ENCODE results near the gene SETD9.

The SETD9 gene, protein sequence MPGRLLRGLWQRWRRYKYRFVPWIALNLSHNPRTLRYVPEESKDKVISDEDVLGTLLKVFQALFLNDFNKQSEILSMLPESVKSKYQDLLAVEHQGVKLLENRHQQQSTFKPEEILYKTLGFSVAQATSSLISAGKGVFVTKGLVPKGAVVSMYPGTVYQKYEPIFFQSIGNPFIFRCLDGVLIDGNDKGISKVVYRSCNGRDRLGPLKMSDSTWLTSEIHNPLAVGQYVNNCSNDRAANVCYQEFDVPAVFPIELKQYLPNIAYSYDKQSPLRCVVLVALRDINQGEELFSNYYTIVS
- total RNA-seq = 2.2 to 7.1 (median 4.7) reads per million in 3 experiments

GRCh38 chr5:56909294-56910209, at the start of gene SETD9:
SETD9 (plus strand) TSS chr5:56909596; CDS start chr5:56909646, 50 bp downstream.
- DNase-seq = peak; percentile 75

DNA sequence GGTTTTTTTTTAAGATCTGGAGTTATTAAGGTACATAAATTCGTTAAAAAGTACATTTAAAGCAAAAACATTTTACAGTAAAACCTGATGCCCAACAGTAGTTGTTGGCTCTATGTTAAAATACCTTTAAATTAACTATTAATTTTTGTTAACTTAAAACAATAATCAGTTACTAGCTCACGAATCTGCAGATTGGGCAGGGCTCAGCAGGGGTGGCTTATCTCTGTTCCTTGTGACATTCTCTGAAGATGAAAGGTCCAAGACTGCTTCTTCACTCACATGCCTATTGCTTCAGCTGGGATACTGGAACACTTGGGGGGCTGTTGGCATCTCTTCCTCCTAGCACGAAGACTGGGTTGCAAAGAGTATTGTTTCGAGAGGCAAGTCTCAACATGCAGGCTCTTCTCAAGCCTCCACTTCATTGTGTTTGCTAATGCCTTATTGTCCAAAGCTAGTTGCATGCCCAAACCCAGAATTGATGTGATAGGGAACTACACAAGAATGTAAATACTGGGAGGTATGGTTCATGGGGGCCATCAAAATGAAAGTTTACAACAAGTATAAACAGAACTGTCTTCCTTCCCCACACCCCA, 47.4 kb upstream of the SETD9 start:
- no peak for DNase-seq

- peak; percentile 14 for DNase-seq
Measured at GRCh38 chr5:56862909-56863308, 46.5 kb upstream of the SETD9 start.

DNA sequence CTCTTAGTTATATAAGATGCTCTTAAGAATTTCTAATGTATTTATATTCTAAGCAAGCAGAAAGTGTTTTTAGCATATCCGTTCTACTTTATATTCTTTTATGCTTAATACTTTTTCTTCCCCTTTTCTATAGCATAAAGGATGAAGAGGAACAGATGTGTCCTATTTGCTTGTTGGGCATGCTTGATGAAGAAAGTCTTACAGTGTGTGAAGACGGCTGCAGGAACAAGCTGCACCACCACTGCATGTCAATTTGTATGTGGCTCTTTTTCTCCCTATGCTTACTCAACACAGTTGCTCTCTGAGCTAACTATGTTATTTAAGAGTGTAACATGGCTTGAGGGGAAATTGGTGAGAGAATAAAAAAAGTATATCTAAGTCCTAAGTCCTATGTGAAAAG, 37.6 kb upstream of the SETD9 start:
- no peak for DNase-seq

DNA sequence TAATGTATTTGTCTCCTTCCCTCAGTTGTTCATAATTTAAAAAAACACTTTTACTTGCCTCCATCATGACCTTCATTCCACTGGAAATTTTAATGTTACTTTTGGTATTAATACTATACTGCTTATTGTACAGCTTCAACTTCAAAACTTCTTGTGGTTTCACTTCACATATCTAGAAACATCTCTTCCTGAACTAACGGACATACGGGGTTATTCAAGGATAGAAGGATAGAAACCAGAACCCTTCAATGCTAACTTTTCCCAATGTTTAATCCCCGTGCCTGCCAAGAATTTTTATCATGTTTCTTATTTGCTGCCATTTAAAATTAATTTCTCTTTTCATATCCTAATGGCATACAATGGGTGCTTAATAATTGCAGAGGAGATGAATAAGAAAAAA, 36.3 kb upstream of the SETD9 start:
- no peak for DNase-seq

- no peak for DNase-seq
Measured at GRCh38 chr5:56876327-56876726, 33.1 kb upstream of the SETD9 start.

- no peak for DNase-seq
Measured at GRCh38 chr5:56881571-56881970, 27.8 kb upstream of the SETD9 start.

GRCh38 chr5:56893251-56893951, 16.0 kb upstream of the SETD9 start:
- no peak for DNase-seq

DNA sequence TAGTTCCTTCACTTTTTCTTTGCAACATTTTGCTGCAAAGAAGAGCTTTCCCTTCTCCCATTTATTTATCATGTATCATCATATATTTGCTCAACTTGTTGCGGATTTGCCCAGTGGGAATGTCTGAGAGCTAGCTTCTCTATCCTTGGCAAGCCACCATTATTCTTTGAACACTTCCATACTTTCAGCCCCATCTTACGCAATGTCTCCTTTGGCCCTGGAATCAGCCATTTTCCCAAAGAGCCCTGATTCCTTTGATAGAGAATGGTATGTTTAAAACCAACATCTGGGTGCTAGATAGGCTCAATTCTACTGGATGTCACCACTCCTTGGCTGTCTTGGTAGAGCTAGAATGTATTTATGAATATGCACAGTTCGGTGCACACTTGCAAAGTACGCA, 12.6 kb upstream of the SETD9 start:
- no peak for DNase-seq

GRCh38 chr5:56898213-56898612, 11.2 kb upstream of the SETD9 start:
- DNase-seq = no peak

GRCh38 chr5:56900395-56900794, 9.0 kb upstream of the SETD9 start:
- no peak for DNase-seq

GRCh38 chr5:56900858-56901578, 8.4 kb upstream of the SETD9 start:
- peak; percentile 45 for DNase-seq

GRCh38 chr5:56908942-56909293, 478 bp upstream of the SETD9 start:
- DNase-seq = no peak

- no peak for DNase-seq
Measured at GRCh38 chr5:56910210-56910965, 992 bp downstream of the SETD9 start.

DNA sequence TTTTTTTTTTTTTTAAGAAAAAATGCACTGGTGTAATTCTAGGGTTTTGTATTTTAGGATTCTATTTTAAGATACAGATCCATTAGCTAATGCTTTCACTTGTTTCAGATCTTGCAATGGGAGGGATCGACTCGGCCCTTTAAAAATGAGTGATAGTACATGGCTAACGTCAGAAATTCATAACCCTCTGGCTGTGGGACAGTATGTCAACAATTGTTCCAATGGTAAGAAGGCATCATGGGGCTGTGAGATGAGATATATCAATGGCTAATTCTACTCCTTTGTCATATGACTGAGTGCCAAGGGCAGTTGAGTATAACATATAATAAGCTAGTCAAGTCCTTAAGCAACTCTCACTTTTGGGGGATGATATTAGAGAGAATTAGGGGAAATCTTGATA, 4.4 kb downstream of the SETD9 start:
- DNase-seq = no peak

GRCh38 chr5:56914678-56915077, 5.3 kb downstream of the SETD9 start:
- DNase-seq = no peak

DNA sequence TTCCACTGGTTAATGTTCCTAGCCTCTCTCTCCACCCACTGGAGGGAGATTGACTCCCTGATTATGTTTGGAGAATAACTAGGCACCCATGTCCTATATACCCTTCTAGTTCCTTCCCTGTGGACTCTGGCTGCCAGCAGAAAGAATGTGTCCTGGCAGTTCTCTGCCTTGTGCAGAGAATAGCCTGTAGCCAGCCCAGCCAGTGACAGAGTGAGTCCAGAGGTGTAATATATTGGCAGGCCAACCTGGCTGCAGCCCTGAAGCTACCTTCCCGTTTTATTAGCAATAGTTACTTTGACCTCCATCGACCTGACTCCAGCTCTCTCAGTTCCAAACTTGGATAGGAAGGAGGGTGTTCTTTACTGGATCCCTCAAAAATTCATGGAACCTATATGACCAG, 8.1 kb downstream of the SETD9 start:
- DNase-seq = no peak

DNA sequence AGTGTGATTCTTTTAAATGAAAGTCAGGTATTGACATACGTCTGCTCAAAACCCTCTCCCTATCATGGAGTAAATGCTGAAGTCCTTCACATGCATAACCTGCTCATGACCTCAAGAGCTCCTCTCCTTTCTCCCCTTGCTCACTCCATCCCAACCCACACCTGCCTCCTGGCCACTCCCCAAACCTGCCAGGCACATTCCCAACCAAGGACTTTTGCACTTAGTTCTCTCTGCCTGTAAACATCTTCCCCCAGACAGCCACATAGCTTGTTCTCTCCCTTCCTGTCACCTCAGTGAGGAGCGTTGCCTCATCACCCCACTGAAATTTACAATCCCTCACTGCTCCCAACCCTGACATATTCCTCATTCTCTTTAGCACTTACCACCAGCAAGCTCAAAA, 8.7 kb downstream of the SETD9 start:
- DNase-seq = no peak

DNA sequence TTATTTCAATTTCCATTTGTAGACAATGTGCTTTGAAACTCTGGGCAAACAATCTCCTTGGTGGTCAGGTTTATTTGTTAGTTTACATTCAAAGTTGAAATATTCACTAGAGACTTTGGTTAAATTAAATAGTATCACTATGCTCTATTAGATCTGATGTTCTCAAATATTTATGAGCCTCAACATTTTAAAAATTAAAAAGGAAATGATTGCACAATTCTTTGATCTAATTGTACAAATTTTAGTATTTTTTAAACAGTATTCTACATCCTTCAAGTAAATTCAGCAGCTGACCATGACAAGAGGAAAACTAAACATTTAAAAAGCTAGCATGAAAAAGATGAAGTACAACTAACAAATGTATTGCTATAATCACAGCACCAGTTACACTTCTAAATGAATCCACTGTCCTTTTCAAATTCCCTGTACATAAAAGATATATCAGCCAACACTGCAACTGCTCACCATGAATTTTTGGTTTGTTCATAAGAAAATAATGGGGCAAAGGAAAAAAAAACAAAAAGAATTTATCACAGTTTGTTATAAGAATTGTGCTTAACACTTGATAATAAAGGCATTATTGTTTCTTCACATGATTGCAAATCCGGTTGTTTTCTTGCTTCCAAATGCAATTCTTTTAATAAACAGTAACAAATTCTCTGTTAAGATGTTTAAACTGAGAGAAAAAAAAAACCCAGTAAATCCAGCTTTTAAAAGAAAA, 10.7 kb downstream of the SETD9 start:
- no peak for DNase-seq

GRCh38 chr5:56922922-56923321, 13.5 kb downstream of the SETD9 start:
- no peak for DNase-seq

DNA sequence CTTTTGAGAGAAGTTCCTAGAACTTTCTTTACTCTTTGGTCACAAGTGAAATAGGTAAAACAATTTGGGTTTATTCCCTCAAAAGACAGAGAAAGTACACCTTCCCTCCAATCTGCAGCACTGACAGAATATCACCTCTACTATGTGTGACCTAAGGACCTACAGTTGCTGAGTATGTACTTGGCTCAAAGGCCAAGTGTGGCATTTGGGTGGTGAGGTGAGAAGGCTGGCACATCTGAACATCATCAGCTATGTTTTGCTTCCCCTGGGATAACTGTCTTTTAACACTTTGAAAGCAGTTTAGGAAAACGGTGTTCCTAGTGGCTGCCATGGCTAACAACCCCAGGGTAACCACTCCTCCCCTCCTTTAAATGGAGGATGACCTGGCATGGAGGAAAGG, 24.9 kb downstream of the SETD9 start:
- no peak for DNase-seq
